ENCODE data around the gene RBCK1.
A peak's percentile ranks its signal among the peaks of the same experiment; 100 is the strongest.
"Not testable (repeated sequence)": the region's sequence is repeated elsewhere in the genome, so short reads cannot be mapped to it uniquely, and the experiment has no call there.

Gene RBCK1

DNA sequence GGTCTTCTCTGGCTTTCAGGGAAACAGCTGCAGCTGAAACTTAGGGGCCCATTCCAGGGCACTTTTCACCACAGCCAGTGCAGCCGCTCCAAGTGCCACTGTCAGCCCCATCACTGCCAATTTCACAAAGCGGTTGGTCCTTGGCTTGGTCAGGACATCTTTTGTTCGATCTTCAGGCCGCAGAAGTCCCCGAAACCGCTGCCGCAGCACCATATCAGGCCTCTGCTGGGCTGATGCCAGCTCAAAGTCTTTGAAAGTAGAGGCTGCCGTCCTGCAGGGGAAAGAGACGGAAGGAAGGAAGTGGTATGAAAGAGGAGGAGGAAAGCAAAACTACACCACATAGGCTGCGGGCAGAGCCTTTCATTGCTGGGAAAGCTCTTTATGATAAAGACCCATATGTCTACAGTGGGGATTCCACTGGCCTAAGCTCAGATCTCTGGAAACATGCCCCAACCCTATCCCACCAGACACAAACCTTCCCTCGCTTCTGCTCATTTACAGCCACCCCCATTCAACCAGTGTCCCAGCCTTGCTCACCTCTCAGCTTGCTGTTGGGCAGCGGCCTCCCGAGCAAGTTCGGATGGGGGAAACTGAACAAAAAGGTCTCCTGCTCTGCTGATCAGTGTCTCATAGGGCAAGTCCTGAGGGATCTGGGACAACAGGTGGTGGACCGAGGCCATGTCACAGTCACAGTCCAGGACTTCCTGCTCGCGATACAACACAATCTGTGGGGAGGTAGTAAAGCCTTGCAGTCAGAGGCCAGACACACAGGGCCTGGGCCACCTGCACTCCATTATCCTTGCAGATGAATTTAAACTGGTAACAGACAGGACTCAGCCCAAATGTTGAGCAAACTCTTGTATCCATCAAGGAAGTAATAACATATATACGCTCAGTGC, 30.7 kb downstream of the RBCK1 start:
- peak; percentile 84 for DNase-seq

DNA sequence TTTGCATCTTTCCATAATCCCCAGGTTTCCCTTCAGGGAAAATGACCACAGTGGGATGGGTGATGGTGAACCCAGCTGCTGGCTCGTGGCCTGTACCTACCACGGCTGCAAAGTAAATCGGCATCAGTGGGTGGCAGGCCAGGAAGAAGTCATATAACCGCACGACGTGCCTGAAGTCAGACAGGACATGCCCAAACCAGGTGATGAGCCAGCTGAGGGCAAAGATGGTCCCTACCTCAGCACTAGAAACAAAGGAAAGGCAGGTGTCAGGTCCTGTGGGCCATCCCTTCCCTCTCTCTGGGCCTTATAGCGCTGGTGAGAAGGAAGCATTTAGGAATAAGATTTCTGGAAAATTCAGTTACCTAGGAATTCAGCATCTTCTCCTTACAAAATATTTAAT, 32.0 kb downstream of the RBCK1 start:
- no peak for DNase-seq

DNA sequence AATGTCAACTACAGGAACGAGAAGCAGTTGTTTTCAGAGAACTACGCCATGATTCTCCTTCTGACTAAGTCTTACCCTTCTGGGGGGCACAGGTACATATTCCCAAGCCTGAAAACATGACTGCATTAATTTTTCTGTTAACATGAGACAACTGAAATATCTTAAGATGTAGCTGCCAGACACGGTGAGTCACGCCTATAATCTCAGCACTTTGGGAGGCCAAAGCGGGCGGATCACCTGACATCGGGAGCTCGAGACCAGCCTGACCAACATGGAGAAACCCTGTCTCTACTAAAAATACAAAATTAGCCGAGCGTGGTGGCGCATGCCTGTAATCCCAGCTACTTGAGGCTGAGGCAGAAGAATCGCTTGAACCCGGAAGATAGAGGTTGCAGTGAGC, 32.5 kb downstream of the RBCK1 start:
- no peak for DNase-seq

DNA sequence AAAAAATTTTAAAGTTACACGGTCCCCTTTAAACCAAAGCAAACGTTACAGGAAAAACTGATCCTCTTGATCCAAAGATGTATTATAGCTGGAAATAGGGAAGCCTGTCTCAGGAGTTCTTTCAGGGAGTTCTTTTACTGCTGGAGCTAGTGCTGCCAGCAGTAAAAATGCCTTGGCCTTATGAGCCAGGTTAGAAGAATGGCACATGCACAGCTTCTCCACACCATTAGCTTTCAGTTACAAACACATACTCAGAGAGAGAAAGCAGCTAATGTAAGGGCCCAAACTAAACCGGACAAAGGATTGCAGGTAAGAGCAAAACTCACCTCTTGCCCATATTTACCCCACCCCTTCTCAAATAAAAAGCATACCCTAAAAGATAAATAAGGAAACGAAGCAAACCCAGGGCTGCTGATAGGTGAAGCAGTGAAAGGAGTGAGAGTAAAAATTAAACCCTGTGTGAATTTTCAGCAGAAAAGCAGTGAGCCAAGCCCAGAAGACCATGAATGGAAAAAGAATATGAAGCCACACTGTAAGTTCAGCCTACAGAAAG, 35.2 kb downstream of the RBCK1 start:
- no peak for DNase-seq

DNA sequence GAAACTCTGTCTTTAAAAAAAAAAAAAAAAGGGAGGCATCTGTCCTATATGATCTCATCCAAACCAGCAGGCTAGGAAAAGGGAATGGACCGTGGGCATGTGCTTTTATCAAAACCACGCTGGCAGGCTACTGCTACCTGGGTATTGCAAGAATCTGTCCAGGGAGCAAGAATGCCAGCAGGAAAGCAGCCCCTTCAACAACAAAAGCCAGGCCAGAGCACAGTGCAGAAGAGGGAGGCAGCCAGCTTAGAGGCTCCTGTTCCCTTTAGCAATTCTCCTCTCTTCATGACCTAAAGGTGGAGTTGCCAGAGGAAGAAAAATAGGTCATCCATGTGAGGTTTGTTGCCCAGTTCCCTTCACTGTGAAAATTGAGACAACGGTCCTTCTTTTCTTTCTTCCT, 36.0 kb downstream of the RBCK1 start:
- DNase-seq, result no peak

DNA sequence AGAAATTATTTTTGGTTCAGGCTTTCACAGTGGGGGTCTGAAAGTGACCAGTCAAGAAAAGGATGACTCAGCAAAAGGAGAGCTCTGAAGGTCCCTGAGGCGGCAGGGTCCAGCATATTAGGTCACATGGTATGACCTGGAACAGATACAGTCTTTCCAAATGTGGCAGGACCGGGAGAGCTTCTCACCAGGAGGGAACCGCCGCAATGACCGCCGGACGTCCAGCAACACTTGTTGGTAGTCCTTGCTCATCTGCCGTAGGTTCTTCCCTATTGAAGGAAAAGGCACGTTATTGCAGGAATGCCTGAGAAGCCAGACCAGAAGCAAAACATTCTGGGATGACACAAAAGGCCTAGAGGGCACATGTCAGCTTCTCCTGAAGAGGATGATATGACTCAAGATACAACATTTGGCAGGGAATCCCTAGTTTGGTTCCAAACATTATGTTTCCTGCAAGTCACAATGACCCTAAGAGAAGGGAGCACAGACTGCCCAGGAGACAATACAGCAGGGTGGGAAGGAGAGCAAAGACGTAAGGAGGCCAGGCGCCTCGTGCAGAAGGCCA, 36.8 kb downstream of the RBCK1 start:
- DNase-seq, result no peak

DNA sequence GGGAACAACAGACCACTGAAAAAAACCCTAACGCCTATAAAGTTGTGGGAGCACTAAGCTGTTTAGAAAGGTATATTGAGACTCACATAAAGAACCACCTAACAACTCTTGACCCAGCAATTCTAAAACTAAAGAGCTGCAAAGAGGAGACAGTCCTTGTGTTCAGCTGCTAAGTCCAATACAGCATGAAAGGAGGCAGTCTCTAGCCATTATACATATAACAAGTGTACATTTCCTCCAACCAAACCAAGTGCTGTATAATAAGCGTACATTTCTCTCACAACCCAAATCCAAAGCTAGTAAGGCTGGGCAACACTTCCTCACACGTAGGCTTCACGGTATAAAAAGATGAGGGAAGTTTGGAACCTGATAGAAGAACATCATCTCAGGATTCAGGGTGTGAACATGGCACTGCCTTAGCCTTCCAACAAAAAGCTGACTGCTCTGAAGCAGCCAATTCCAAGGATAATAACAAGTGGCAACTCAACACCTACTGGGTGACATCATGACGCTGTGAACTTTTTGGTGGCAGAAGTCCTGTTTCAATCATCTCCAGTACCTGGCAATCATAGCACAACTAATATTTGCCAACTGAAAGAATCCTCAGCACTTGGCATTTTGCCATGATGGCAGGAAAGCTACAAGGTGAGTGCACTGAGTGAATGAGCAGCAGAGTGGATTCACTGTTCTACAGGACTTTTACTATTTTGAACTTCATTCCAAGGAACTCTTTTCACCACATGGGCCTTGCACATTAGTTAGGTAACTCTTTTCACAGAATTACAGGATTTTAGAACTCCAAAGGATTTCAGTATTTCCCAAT, 37.6 kb downstream of the RBCK1 start:
- no peak for DNase-seq

DNA sequence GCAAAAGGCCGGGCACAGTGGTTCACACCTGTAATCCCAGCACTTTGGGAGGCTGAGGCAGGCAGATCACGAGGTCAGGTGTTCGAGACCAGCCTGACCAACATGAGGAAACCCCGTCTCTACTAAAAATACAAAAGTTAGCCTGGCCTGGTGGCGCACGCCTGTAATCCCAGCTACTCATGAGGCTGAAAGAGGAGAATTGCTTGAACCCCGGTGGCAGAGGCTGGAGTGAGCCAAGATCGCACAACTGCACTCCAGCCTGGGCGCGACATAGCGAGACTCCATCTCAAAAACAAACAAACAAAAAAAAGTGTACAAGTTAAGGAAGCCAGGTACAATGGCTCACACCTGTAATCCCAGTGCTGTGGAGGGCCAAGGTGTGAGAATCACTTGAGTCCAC, 43.9 kb downstream of the RBCK1 start:
- not testable (repeated sequence) for DNase-seq

DNA sequence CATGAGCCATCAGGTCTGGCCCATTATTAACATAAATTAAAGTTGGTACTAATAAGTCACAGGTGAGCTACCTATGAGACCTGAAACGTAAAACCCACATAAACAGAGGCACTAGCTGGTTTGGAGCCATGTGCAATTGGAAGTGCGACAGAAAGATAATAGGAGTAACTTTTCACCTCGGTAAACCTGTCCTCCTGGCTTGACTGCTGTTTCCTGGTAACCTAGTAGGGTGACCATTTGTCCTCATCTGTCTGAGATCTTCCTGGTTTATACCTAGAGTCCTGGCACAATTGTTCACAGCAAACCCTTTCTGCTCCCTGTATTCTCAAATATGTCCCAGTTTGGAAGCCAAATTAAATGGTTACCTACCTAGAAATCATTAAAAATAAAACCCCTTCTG, 46.9 kb downstream of the RBCK1 start:
- DNase-seq, result no peak

DNA sequence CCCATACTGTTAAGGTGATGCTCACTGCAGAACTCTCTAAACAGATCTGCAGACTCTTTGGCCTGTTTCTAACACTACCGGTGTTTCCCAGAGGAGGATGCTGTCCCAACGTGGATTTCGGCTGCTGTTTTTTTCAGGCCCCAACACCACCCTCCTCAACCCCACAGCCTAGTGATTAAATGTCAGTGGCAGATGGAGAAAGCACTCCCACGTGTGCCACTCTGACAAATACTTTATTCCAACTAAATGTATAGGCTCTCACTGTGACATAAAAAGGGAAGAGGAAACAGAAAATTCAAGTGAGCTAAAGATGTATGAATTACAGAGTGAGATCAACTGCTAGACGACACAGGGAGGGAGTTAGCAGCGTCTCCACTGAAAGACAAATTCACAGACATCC, 50.7 kb downstream of the RBCK1 start:
- DNase-seq, result no peak

DNA sequence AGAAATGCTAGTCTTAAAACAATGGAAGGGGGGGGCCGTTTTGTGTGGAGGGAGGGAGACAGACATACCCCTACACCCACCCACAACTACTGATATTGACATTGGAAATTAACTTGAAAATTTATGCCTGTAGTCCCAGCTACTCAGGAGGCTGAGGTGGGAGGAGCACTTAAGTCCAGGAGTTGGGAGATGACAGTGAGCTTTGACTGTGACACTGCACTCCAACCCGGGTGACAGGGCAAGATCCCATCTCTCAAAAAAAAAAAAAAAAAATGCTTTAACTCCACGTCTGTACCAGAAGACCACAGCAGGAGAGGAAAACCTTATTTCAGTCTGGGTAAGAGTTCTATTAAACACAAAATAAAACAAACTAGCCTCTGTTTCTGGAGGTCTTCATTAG, 52.1 kb downstream of the RBCK1 start:
- no peak for DNase-seq

DNA sequence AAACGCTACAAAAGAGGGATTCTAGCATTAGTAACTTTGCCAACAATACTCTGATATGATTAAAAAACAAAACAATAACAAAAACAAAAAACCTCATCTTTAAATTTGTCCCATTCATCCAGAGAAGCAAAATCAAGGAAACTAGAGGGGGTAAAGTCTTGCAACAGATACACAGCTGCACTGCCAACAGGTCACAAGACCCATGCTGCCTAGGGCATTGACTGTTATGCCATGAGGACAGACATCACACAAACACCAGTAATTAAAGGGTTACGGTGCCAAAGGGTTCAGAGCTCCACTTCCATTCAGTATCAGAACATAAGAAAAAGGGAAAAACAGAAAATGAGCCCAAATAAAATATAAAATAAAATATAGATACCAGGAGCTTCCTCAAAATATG, 52.6 kb downstream of the RBCK1 start:
- peak; percentile 9 for DNase-seq

DNA sequence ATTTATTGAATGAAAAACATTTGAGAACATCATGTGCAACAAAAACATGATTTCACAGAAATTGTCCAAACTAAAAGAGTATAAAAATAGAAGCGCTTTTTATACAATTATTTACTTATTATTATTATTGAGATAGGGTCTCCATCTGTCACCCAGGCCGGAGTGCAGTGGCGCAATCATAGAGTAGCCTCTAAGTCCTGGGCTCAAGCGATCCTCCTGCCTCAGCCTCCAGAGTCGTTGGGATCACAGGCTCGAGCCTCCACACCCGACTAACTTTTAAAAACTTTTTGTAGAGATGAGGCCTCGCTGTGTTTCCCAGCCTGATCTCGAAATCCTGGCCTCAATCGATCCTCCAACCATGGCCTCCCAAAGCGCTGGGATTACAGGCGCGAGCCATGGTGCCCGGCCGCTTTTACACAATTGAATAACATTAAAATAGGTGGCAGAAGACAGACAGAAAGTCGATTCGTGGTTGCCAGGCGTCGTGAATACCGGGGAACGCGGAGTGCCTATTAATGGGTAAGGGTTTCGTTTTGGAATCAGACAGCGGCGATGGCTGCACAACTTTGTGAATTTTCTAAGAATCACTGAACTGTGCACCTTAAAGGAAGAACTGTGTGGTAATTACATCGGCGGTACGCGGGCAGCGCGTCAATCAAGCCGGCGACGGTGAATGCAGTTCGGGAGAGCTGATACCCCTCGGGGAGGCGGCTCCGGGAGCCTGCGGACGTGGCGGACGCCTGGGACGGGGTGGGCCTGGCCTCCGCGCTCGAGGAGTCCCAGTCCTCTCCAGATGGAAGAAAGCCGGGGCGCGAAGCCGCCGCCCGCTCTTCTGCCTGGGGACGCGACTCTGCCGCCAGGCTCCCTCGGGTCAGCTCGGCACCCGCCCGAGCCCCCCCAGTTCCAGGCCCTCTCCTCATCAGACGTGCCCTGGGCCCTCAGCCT, 53.4 kb downstream of the RBCK1 start:
- peak; percentile 62 for DNase-seq

DNA sequence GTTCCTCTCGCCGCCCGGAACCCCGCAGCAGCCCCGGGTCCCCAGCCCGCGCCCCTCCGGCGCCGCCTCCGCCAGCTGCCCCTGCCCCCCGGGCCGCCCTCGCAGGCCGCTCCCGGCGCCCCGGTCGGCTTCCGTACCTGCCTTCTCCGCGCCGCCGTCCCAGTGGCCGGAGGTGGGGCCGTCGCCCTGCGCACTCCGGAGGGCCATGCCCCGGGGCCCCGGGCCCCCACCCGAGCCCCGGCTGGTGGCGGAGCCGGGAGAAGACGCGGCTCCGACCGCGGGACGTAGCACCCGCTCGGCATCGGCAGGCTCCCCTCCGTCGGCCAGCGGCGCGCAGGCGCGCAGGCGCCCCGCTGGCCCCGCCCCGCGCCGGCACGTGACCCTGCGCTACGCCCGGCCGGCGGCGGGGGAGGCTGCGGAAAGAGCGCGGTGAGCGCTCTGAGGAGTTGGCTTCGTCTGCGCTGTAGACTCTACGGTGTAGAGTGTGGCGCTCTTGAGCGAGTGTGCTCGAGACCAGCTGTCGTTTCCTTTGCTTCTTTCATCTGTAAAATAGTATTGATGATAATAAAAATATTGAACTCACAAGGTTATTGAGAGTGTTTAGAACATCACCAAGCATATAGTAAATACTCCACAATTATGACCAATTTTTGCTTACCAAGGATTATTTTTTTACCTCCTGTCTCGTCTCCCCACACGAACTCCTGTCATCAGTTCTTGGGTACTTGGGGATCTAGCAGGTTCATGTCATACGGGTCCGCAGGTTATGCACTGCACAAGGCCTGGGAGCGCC, 54.3 kb downstream of the RBCK1 start, which contains the start of gene TBC1D20:
Gene TBC1D20 (minus strand): TSS at position 335 of the 793 bp plus-strand sequence. CDS start 128 bp downstream, at position 207.
- DNase-seq, result peak; percentile 91

DNA sequence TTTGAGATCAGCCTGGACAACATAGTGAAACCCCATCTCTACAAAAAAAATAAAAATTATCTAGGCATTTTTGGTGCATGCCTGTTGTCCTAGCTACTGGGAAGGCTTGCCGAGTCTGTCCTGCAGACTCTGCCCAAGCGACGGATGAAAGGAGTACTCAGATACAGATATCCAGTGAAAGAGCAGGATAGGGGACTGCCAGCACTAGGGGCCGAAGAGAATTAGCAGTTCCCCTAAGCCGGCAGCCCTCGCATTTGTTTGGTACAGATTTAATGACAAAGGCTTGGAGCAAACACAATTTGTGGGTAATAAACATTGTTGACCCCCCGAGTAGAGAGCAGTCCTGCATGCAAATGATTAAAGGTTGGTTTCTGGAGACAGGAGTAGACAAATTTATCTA, 59.7 kb downstream of the RBCK1 start:
- DNase-seq, result no peak

DNA sequence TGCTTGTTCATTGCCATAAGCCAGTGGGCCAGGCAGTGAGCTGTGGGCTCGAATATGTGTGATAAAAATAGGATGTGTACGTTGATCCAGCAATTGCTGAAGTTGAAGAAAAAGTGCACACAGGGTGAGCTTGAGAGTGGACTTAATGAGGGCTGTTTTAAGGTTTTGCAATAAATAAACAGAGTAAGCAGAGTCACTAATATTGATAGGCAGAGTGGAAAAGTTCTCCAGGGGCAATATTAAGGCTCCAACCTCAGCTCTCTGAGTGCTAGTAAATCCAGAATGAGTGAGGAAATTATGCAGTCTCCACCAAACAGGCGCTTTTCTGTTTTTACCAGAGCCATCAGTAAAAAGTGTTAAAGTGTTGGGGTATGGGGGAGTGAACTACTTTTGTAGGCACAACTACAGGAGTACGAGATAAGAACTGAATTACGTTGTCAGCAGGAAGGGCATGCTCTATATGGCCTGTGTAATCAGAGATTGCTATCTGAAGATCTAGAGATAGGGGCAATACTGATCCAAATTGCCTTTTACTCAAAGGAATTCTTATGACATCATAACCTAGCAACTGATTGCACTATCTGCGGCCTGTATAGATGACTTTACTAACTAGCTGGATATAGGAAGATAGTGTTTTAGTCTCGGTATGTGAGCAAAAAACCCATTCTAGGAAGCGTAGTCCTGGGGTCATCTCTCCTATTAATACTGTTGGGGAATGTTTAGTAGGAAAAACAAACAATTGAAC, 61.8 kb downstream of the RBCK1 start:
- DNase-seq, result no peak

DNA sequence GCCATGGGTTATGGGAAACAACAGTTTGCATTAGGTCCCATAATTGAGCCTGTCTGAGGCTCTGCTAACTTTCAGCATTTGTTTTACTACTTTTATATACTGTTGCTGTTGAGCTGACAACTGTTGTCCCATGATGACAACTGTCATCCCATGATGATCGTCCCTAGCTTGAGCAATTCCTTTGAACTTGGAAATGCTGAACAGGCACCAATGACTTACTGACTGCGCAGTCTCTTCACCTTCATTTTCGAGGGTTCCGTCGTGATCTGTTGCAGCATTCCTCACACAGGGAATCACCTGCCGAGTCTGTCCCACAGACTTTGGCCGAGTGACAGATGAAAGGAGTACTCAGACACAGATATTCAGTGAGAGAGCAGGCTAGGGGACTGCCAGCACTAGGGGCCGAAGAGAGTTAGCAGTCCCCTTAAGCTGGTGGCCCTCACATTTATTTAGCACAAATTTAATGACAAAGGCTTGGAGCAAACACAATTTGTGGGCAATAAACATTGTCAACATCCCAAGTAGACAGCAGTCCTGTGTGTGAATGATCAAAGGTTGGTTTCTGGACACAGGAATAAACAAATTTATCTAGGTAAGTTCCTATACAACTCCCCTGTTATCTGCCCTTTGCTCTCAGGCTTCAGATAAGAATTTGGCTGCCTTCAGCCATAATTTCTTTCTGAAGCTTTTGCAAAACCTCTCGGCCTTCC, 64.2 kb downstream of the RBCK1 start:
- DNase-seq, result no peak

DNA sequence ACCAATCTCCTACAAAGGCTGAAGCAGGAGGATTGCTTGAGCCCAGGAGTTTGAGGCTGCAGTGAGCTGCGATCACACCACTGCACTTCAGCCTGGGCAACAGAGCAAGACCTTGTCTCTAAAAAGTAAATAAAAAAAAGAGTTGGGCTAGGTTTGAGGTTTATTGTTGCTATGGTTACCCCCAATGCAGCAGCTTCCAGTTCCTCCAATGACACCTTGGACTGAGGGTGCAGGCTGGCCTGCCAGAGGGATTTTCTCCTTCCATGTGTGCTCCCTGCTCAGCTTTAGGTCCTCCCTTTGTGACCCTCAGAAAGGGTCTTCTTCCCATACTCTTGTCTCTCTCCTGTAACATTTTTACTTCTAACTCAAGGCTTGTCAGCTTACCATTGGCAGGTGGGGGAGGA, 64.8 kb downstream of the RBCK1 start:
- no peak for DNase-seq

DNA sequence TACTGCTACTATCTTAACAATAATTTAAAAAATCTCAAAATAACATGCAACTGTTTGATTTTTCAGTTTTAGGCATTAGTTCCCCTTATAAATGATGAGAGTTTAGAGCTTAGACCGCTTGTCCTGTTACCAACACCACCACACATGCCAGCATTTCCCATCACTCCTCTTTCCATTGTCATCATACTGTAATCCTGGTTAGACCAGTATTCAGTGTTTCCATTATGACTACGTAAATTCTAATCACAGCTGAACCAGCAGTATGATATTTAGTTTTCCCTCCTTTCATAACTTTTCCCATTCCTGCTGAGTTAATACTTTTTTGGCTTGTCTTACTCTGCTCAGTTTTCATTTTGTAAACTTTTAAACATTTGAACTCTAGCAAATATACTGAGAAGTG, 66.5 kb downstream of the RBCK1 start:
- DNase-seq, result no peak
